ENCODE data around the gene PRR27. TPM values are rescaled to one million over a fixed set of nuclear protein-coding genes. Genes with fewer than 3 reads are reported as not detected.
"Not testable (repeated sequence)": the region's sequence is repeated elsewhere in the genome, so short reads cannot be mapped to it uniquely, and the experiment has no call there.

The PRR27 gene
- total RNA-seq, 2 donors from 2014 or later, result not detected

DNA sequence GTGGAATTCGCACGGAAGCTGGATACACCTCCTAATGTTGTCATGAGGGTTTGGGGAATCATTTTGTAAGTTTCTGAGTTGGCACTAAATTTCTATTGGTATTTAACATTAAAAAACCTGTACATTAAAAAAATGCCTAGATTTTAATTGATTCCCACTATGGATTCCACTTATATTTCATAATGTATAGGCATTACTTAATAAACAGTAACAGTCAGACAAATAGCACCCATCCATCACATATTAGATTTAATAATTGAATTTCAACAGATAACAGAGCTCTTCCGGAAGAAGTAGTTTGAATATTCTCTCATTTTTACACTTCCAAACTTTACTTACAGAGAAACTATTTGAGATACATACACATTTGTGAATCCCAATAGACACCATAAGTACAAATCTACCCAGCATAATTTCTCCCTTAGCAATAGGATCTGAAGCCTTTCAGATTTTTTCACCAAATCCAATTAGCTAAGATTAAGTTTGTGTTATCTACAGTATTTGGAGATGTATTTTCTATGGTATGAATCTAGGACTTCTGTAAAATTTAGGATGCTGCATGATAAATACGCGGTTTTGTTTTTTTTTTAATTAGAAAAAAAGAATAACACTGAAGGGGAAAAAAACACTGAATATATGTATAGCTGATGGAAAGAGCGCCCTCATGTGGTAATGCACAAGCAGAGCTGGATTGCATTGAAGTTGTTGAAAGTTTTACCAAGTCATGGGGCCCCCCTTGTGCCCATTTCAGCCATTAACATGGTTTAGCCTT is 29.3 kb downstream of the PRR27 start:
- no peaks in the 10 kb centered on the region for H3K9me3 Mint-ChIP-seq
- H3K4me1 Mint-ChIP-seq (ENCODE audit: low read depth in 2 of 2), result no peaks in the 10 kb centered on the region
- no peak overlapping the region for H3K4me3 Mint-ChIP-seq
- DNase-seq (ENCODE audit: low spot score) (no peak), ATAC-seq (no peak)
- H3K36me3 Mint-ChIP-seq, result no peaks in the 10 kb centered on the region
- no peaks in the 10 kb centered on the region for H3K27me3 Mint-ChIP-seq
- no peak overlapping the region for H3K27ac Mint-ChIP-seq

DNA sequence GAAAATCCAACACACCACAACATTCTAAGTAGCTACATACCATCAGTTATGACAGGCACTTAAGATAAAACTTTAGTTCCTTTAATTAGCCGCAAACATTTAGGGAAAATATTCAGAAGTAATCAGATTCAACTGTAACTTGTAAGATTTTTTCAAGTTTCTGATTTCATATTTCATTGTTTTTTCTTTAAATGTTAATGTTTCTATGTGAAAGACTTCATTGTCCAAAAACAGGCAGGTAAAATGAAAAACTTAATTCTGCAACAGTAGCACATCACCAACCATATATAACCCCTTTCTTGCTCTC is 29.9 kb downstream of the PRR27 start:
- no peak overlapping the region for H3K27ac Mint-ChIP-seq
- H3K4me3 Mint-ChIP-seq, result no peak overlapping the region
- H3K36me3 Mint-ChIP-seq, result no peaks in the 10 kb centered on the region
- H3K27me3 Mint-ChIP-seq, result no peaks in the 10 kb centered on the region
- no peak for ATAC-seq
- H3K9me3 Mint-ChIP-seq, result no peaks in the 10 kb centered on the region
- DNase-seq (ENCODE audit: low spot score), result no peak
- H3K4me1 Mint-ChIP-seq (ENCODE audit: low read depth in 2 of 2), result no peaks in the 10 kb centered on the region

DNA sequence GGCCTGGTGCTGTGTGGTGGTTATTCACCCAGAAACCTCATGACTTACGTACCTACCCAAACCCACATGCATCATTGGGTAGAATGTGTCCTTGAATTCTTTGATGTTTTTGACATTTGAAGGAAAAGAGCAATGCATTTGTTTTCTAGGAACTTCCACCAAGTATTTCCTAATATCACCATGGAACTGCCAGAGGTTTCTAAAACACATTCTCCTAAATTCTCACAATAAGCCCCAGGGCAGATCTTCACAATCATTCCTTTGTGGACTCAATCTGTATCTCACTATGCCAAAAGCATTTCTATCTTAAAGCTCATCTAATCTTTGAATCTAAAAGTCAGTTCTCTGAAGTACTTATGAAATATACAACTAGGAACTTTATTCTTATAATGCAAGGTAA is 33.2 kb downstream of the PRR27 start:
- DNase-seq (ENCODE audit: low spot score) (no peak), ATAC-seq (no peak)
- Mint-ChIP-seq H3K36me3 (no peaks in the 10 kb centered on the region), H3K27me3 (no peaks in the 10 kb centered on the region), H3K9me3 (no peaks in the 10 kb centered on the region), H3K27ac (no peak overlapping the region), H3K4me3 (no peak overlapping the region), H3K4me1 (ENCODE audit: low read depth in 2 of 2) (no peaks in the 10 kb centered on the region)

DNA sequence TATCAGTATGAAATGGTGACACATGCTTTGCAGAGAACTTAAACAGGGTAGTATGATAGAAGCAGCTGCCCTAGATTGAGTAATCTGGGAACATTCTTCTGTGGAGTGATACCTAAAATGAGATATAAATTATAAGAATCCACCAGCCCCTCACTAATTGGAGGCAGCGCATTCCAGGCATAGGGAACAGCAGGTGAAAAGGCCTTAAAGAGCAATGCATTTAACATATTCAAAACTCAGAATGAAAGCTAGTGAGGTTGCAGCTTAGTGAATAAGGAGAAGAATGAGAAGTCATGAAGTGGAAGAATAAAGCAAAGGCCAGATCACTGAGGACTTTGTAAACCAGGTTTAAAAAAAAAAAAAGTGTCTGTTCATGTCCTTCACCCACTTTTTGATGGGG is 36.5 kb downstream of the PRR27 start:
- Mint-ChIP-seq H3K36me3 (no peaks in the 10 kb centered on the region), H3K9me3 (no peaks in the 10 kb centered on the region), H3K27ac (no peak overlapping the region), H3K4me3 (no peak overlapping the region), H3K4me1 (ENCODE audit: low read depth in 2 of 2) (no peaks in the 10 kb centered on the region), H3K27me3 (no peaks in the 10 kb centered on the region)
- ATAC-seq, result no peak
- no peak for DNase-seq (ENCODE audit: low spot score)

DNA sequence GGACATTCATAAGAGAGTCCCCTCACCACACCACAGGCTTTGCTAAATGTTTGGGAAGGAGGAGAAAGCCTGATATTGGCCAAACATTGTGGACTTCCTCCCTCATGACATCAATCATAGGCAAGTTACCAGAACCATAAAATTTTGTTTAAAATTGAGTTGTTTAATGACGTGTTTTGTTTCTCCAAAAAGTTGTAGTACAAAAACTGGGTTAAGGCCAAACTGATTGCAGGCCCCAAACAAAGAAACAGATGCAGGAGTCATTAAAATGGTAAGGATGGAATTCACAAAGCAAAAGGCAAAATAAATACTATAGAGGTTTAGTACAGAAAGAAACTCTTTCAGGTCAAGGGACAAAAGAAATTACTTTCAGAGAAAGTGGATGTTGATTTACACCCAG is 37.6 kb downstream of the PRR27 start:
- H3K27ac Mint-ChIP-seq, result no peak overlapping the region

DNA sequence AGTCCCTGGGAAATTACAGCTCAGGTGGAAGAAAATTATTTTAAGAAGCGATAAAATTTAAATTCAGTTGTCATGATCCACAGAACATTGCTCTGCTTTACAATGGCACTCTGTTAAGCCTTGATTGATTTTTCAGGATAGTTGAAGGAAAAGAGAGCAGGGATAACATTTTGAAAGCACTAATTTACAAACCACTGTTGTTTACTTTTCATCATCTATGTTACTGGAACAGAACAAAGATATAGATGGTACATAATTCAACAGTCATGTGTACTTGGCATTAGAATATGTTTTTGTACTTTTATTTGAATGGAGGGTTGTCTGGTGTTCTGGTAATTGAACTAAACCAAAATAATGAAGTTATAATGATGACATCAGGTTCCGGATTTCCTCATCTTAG is 38.9 kb downstream of the PRR27 start:
- DNase-seq (ENCODE audit: low spot score) (no peak), ATAC-seq (no peak)
- Mint-ChIP-seq H3K9me3 (no peaks in the 10 kb centered on the region), H3K36me3 (no peaks in the 10 kb centered on the region), H3K4me1 (ENCODE audit: low read depth in 2 of 2) (no peaks in the 10 kb centered on the region), H3K27me3 (no peaks in the 10 kb centered on the region), H3K27ac (no peak overlapping the region), H3K4me3 (no peak overlapping the region)

More for the DNA sequence above, 37.6 kb downstream of the PRR27 start:
- Mint-ChIP-seq H3K4me3 (no peak overlapping the region), H3K4me1 (ENCODE audit: low read depth in 2 of 2) (no peaks in the 10 kb centered on the region), H3K36me3 (no peaks in the 10 kb centered on the region), H3K27me3 (no peaks in the 10 kb centered on the region), H3K9me3 (no peaks in the 10 kb centered on the region)
- DNase-seq (ENCODE audit: low spot score), result no peak
- ATAC-seq, result no peak

DNA sequence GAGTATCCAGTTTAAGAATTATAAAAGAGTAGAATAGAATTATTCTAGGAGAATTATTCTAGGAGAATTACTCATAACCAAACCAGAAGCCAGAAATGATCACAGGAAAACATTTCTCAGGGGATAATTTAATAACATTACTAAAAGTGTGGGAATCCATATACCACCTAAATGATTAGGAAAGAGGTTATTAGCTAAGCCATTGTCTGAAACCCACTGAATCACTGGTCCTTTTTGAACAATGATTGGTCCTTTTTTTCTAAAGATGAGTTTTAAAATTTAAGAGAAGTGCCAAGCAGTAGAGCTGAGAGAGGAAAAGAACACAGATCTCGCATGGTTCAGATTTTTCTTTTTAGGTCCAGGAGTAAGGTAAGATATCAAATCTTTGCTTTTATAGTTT is 41.4 kb downstream of the PRR27 start, which contains the start of gene ODAM:
ODAM (plus strand) TSS at position 301 of the 400 bp plus-strand sequence. CDS start 819 bp downstream, outside the sequence.
- H3K36me3 Mint-ChIP-seq, result no peaks in the 10 kb centered on the region
- no peak within 1 kb of the TSS for H3K4me3 Mint-ChIP-seq
- no peak within 1 kb of the TSS for H3K27ac Mint-ChIP-seq
- H3K9me3 Mint-ChIP-seq, result no peaks in the 10 kb centered on the region
- no peak for ATAC-seq
- DNase-seq (ENCODE audit: low spot score), result no peak
- no peaks in the 10 kb centered on the region for H3K4me1 Mint-ChIP-seq (ENCODE audit: low read depth in 2 of 2)
- H3K27me3 Mint-ChIP-seq, result no peaks in the 10 kb centered on the region

DNA sequence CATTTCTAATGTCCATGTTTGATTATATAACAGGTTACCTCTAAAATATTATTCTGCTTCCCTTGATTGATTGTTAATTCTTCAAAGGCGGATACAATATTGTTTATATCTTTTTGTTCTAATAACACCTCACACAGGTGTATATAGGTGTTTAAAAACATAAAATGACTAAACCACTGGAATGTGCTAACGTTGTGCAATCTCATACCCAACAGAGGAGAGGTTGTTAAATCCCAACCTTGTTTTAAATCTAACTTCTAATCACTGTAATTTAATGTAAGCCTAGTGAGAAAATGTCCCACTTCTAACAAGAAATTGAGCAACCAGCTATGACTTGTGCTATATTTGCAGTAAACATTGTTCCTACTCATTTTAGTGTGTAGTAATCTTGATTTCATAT is 42.8 kb downstream of the PRR27 start:
- H3K36me3 Mint-ChIP-seq, result no peaks in the 10 kb centered on the region
- no peak for ATAC-seq

DNA sequence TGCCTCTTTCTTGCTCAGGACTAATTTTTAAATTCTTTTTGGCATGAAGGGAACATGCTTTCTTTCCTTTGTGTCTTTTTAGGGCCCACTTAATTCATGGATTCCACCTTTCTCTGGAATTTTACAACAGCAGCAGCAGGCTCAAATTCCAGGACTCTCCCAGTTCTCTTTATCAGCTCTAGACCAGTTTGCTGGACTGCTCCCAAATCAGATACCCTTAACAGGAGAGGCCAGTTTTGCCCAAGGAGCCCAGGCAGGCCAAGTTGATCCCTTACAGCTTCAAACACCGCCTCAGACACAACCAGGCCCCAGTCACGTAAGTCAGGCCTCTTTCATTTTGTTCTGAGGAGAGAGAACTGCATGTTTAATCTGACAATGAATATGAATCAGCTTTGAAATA is 43.8 kb downstream of the PRR27 start:
- H3K36me3 Mint-ChIP-seq, result no peaks in the 10 kb centered on the region
- H3K9me3 Mint-ChIP-seq, result no peaks in the 10 kb centered on the region
- H3K27ac Mint-ChIP-seq, result no peak overlapping the region
- H3K27me3 Mint-ChIP-seq, result no peaks in the 10 kb centered on the region
- H3K4me1 Mint-ChIP-seq (ENCODE audit: low read depth in 2 of 2), result no peaks in the 10 kb centered on the region
- ATAC-seq (no peak), DNase-seq (ENCODE audit: low spot score) (no peak)
- no peak overlapping the region for H3K4me3 Mint-ChIP-seq

More for the DNA sequence above, 42.8 kb downstream of the PRR27 start:
- Mint-ChIP-seq H3K27ac (no peak overlapping the region), H3K4me1 (ENCODE audit: low read depth in 2 of 2) (no peaks in the 10 kb centered on the region), H3K9me3 (no peaks in the 10 kb centered on the region), H3K4me3 (no peak overlapping the region), H3K27me3 (no peaks in the 10 kb centered on the region)
- DNase-seq (ENCODE audit: low spot score), result no peak

DNA sequence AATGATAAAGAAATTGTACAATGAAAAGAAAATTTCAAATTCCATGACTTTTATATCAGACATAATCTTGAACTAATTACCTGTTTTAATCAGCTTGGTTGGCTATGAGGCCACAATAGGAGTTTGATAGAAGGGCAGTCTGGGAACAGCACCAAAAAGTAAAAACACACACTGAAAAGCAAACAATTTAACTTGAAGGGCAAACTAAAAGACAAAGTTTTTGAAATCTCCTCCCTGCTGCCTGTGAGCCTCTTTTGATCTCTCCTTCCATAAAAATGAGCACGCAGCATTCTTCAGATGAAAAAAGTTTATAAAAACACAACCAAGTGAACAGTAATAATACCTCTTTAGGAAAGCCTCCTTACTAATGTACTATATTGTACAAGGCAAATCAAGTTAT is 49.6 kb downstream of the PRR27 start:
- Mint-ChIP-seq H3K36me3 (no peaks in the 10 kb centered on the region), H3K27ac (no peak overlapping the region), H3K4me3 (no peak overlapping the region), H3K4me1 (ENCODE audit: low read depth in 2 of 2) (no peaks in the 10 kb centered on the region), H3K27me3 (no peaks in the 10 kb centered on the region), H3K9me3 (peaks cover 4% of the 10 kb centered on the region)
- ATAC-seq, result no peak
- DNase-seq (ENCODE audit: low spot score), result no peak

DNA sequence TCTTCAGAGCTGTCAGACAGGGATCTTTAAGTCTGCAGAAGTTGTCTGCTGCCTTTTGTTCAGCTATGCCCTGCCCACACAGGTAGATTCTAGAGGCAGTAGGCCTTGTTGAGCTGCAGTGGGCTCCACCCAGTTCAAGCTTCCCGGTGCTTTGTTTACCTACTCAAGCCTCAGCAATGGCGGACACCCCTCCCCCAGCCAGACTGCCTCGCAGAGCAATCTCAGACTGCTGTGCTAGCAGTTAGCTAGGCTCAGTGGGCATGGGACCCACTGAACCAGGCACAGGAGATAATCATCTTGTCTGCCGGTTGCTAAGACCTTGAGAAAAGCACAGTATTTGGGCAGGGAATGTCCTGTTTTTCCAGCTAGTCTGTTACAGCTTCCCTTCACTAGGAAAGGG is 58.7 kb downstream of the PRR27 start:
- H3K4me3 Mint-ChIP-seq, H3K27me3 Mint-ChIP-seq, ATAC-seq: not testable (repeated sequence)

More for the DNA sequence above, 58.7 kb downstream of the PRR27 start:
- H3K36me3 Mint-ChIP-seq; DNase-seq (ENCODE audit: low spot score); H3K27ac Mint-ChIP-seq; H3K4me1 Mint-ChIP-seq (ENCODE audit: low read depth in 2 of 2); H3K9me3 Mint-ChIP-seq: not testable (repeated sequence)

Other genes with a start within 250 kb of the PRR27 start
- gene CSN1S1, start 223.2 kb upstream of the PRR27 start, total RNA-seq, result not detected
- not detected for gene CSN2, start 188.5 kb upstream of the PRR27 start, total RNA-seq
- not detected for gene STATH, start 158.3 kb upstream of the PRR27 start, total RNA-seq
- gene HTN3, start 125.8 kb upstream of the PRR27 start, total RNA-seq, result not detected
- gene HTN1, start 103.8 kb upstream of the PRR27 start, total RNA-seq, result not detected
- not detected for gene ODAM, start 41.5 kb downstream of the PRR27 start, total RNA-seq
- gene FDCSP, start 71.9 kb downstream of the PRR27 start, total RNA-seq, result not detected
- not detected for gene CSN3, start 88.4 kb downstream of the PRR27 start, total RNA-seq
- not detected for gene CABS1, start 180.7 kb downstream of the PRR27 start, total RNA-seq
- not detected for gene SMR3A, start 206.5 kb downstream of the PRR27 start, total RNA-seq
- not detected for gene SMR3B, start 228.9 kb downstream of the PRR27 start, total RNA-seq
- gene OPRPN, start 243.7 kb downstream of the PRR27 start, total RNA-seq, result not detected

All from natural killer cell treated with Interleukin-12 subunit alpha and Interleukin-12 subunit beta and Interleukin-15 and Interleukin-18, amount 100 ng/mL, for 72 hours (primary cell).